NB4 (cell line): Measurements from ENCODE around the gene NARF.

ENCODE experiments used
- POLR2A ChIP-seq: IDR thresholded peaks from 2 replicates; pipeline ENCODE4 v1.6.1; 2011; ENCODE audit warnings: mild to moderate bottlenecking; ENCODE audit not compliant: insufficient read length; ENCODE audit errors: extremely low read depth
- TF ChIP-seq, protein P1 (sequence below): IDR thresholded peaks from one replicate; pipeline ENCODE4 v1.5.1; 2012; ENCODE audit warnings: low read depth, low read length
- TF ChIP-seq, protein P2 (sequence below): IDR thresholded peaks from 2 replicates; pipeline ENCODE4 v1.6.1; 2011; ENCODE audit warnings: low read depth, low read length

DNA sequence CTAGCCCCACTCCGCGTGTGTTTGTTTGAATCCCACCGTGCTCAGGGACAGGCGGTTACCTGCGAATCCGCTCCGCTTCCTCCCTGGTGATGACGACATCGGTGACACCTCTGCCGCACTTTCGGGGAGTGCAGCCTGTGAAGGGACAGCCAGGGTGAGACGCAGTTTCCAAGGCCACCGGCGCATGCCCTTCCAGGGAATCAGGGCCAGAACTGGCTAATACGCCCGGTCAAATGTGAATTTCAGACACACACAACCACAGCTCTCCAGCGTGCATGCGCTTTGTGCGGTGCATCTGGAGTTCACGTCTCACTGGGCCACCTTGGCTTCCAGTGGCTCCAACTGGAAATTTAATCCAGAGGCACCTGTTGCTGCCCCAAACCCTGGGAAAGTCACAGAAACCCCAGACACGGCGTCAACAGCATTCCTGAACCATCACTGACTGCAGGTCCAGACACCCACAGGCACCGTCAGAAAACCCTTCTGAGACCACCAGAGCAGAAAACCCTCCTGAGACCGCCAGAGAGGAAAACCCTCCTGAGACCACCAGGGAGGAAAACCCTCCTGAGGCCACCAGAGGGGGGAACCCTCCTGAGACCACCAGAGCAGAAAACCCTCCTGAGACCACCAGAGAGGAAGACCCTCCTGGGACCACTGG, 47.0 kb upstream of the NARF start:
- TF ChIP-seq, protein P1, sequence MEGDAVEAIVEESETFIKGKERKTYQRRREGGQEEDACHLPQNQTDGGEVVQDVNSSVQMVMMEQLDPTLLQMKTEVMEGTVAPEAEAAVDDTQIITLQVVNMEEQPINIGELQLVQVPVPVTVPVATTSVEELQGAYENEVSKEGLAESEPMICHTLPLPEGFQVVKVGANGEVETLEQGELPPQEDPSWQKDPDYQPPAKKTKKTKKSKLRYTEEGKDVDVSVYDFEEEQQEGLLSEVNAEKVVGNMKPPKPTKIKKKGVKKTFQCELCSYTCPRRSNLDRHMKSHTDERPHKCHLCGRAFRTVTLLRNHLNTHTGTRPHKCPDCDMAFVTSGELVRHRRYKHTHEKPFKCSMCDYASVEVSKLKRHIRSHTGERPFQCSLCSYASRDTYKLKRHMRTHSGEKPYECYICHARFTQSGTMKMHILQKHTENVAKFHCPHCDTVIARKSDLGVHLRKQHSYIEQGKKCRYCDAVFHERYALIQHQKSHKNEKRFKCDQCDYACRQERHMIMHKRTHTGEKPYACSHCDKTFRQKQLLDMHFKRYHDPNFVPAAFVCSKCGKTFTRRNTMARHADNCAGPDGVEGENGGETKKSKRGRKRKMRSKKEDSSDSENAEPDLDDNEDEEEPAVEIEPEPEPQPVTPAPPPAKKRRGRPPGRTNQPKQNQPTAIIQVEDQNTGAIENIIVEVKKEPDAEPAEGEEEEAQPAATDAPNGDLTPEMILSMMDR = no peak
- TF ChIP-seq, protein P2, sequence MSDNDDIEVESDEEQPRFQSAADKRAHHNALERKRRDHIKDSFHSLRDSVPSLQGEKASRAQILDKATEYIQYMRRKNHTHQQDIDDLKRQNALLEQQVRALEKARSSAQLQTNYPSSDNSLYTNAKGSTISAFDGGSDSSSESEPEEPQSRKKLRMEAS = no peak
- TF ChIP-seq POLR2A = no peak
